HEK293 (cell line): ENCODE results near the gene SHROOM3.

Experiments used
- SP7 ChIP-seq: fragments of 450-650 bp; formaldehyde crosslinking; IDR thresholded peaks from 2 replicates; pipeline ENCODE4 v1.5.1; 2016; ENCODE audit warnings: missing biosample characterization, missing genetic modification characterization
- ZNF174 ChIP-seq: fragments of 450-650 bp; formaldehyde crosslinking; IDR thresholded peaks from 2 replicates; pipeline ENCODE4 v1.5.0; 2017; ENCODE audit warnings: missing biosample characterization, mild to moderate bottlenecking, missing genetic modification characterization
- ZNF324 ChIP-seq: fragments of 450-650 bp; formaldehyde crosslinking; IDR thresholded peaks from 2 replicates; pipeline ENCODE4 v1.5.1; 2016; ENCODE audit warnings: missing biosample characterization, missing genetic modification characterization
- TF ChIP-seq, protein P1 (sequence below): fragments of 450-650 bp; formaldehyde crosslinking; IDR thresholded peaks from 2 replicates; pipeline ENCODE4 v1.5.1; 2016; ENCODE audit warnings: missing biosample characterization, missing genetic modification characterization, borderline replicate concordance

DNA sequence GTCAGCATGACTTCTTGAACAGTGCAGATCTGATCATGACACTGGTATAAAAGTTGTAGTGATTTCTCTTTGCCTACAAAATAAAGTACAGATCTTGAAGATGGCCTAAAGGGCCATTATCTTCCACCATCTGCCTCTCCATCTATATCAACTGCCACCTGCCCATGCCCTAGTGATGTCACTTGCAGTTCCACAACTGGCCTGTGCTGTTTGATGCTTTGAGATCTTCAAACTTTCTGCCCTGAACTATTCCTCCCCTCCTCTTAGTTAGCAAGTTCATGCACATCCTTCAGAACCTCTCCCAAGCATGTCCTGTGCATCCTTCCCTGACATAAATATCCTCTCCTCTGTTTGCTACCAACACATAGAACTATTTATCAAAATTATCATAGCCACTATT lies 245.9 kb downstream of the SHROOM3 start:
- TF ChIP-seq ZNF174 (tag by site-specific recombination): no peak
- no peak for TF ChIP-seq SP7
- no peak for TF ChIP-seq ZNF324
- TF ChIP-seq, protein P1, sequence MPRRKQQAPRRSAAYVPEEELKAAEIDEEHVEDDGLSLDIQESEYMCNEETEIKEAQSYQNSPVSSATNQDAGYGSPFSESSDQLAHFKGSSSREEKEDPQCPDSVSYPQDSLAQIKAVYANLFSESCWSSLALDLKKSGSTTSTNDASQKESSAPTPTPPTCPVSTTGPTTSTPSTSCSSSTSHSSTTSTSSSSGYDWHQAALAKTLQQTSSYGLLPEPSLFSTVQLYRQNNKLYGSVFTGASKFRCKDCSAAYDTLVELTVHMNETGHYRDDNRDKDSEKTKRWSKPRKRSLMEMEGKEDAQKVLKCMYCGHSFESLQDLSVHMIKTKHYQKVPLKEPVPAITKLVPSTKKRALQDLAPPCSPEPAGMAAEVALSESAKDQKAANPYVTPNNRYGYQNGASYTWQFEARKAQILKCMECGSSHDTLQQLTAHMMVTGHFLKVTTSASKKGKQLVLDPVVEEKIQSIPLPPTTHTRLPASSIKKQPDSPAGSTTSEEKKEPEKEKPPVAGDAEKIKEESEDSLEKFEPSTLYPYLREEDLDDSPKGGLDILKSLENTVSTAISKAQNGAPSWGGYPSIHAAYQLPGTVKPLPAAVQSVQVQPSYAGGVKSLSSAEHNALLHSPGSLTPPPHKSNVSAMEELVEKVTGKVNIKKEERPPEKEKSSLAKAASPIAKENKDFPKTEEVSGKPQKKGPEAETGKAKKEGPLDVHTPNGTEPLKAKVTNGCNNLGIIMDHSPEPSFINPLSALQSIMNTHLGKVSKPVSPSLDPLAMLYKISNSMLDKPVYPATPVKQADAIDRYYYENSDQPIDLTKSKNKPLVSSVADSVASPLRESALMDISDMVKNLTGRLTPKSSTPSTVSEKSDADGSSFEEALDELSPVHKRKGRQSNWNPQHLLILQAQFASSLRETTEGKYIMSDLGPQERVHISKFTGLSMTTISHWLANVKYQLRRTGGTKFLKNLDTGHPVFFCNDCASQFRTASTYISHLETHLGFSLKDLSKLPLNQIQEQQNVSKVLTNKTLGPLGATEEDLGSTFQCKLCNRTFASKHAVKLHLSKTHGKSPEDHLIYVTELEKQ (tag by site-specific recombination): no peak
